Measurements from ENCODE around the gene OR11A1. TPM values are rescaled to one million over a fixed set of nuclear protein-coding genes. Genes with fewer than 3 reads are reported as not detected.

The OR11A1 gene, protein sequence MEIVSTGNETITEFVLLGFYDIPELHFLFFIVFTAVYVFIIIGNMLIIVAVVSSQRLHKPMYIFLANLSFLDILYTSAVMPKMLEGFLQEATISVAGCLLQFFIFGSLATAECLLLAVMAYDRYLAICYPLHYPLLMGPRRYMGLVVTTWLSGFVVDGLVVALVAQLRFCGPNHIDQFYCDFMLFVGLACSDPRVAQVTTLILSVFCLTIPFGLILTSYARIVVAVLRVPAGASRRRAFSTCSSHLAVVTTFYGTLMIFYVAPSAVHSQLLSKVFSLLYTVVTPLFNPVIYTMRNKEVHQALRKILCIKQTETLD
- total RNA-seq = not detected in 2 replicates

DNA sequence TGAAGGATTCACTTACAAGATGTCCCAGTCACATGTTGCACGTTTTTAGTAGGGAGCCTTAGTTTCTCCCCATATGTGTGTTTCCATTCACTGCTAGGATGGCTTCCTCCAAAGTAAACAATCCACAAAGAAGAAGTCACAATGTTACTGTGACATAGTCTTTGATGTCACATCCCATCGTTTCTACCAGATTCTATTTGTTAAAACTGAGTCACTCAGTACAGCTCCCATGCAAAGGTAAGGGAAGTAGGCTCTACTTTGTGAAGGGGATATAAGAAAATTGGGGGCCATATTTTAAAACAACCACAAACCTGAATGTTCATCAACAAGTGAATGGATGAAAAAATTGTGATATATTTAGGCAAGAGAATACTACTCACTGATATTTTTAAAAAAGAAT, at the start of gene OR11A1, which contains the start of gene OR2H1:
OR11A1 (minus strand) TSS at position 101 of the 400 bp plus-strand sequence. CDS start 29,430 bp downstream, outside the sequence.
OR2H1 (plus strand) TSS at position 185 of the 400 bp plus-strand sequence. CDS start 4,615 bp downstream, outside the sequence.
- Mint-ChIP-seq H3K9me3 (peaks cover 3% of the 10 kb centered on the region), H3K4me1 (ENCODE audit: low read depth) (no peaks in the 10 kb centered on the region), H3K4me3 (no peak within 1 kb of the TSS), H3K36me3 (ENCODE audit: low read depth) (no peaks in the 10 kb centered on the region), H3K27me3 (ENCODE audit: insufficient read depth) (peaks cover 12% of the 10 kb centered on the region), H3K27ac (no peak within 1 kb of the TSS)
- no peak for DNase-seq (ENCODE audit: low spot score)
- intact Hi-C loops (cut with micrococcal nuclease) = no loop called here

DNA sequence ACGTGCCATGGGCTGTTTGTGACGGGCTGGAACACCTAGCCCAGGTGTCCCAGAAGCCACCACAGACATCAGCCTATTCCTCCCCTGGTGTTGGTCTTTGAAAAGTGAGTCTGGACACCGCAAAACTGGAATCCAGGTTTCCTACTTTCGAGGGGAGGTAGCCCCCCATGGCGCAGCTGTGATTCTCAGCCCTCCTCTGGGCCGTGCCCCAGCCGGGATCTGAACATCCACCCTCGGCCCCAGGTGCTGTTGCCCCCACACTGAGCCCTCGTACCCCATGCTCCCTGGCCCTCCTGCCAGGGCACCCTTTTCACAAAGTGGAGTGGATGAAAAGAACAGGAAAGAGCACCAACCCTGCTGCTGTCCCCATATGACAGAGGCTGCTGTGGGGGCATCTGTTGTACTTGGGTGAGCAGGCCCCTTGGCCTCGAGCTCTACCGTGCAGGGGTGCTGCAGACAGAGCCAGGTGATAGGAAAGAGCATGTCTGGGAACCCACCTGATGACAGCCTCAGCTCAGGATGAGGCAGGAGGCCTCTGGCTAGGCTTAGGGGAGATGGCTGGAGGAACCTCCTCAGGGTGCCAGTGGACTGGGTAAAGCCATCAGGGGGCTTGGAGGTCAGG, 49.7 kb upstream of the OR11A1 start:
- no peaks in the 10 kb centered on the region for H3K36me3 Mint-ChIP-seq (ENCODE audit: low read depth)
- intact Hi-C loops (cut with micrococcal nuclease) = no loop called here
- no peak overlapping the region for H3K4me3 Mint-ChIP-seq
- no peak overlapping the region for H3K27ac Mint-ChIP-seq
- H3K4me1 Mint-ChIP-seq (ENCODE audit: low read depth) = no peaks in the 10 kb centered on the region
- peaks cover 9% of the 10 kb centered on the region for H3K27me3 Mint-ChIP-seq (ENCODE audit: insufficient read depth)
- no peak for DNase-seq (ENCODE audit: low spot score)
- H3K9me3 Mint-ChIP-seq = no peaks in the 10 kb centered on the region

GRCh38 chr6:29505808-29506207, 48.9 kb upstream of the OR11A1 start:
- Mint-ChIP-seq H3K9me3 (no peaks in the 10 kb centered on the region), H3K4me1 (ENCODE audit: low read depth) (no peaks in the 10 kb centered on the region)
- intact Hi-C loops (cut with micrococcal nuclease) = no loop called here

GRCh38 chr6:29504961-29505360, 48.1 kb upstream of the OR11A1 start:
- Mint-ChIP-seq H3K4me3 (no peak overlapping the region), H3K27ac (no peak overlapping the region), H3K9me3 (no peaks in the 10 kb centered on the region), H3K36me3 (ENCODE audit: low read depth) (no peaks in the 10 kb centered on the region), H3K4me1 (ENCODE audit: low read depth) (no peaks in the 10 kb centered on the region), H3K27me3 (ENCODE audit: insufficient read depth) (peaks cover 7% of the 10 kb centered on the region)
- no peak for DNase-seq (ENCODE audit: low spot score)
- intact Hi-C loops (cut with micrococcal nuclease) = no loop called here

More at GRCh38 chr6:29505808-29506207, 48.9 kb upstream of the OR11A1 start:
- no peak overlapping the region for H3K27ac Mint-ChIP-seq
- H3K4me3 Mint-ChIP-seq = no peak overlapping the region
- H3K27me3 Mint-ChIP-seq (ENCODE audit: insufficient read depth) = peaks cover 9% of the 10 kb centered on the region
- DNase-seq (ENCODE audit: low spot score) = no peak
- no peaks in the 10 kb centered on the region for H3K36me3 Mint-ChIP-seq (ENCODE audit: low read depth)

- Mint-ChIP-seq H3K4me3 (no peak overlapping the region), H3K27ac (no peak overlapping the region), H3K36me3 (ENCODE audit: low read depth) (no peaks in the 10 kb centered on the region), H3K27me3 (ENCODE audit: insufficient read depth) (peaks cover 14% of the 10 kb centered on the region), H3K4me1 (ENCODE audit: low read depth) (no peaks in the 10 kb centered on the region), H3K9me3 (no peaks in the 10 kb centered on the region)
- DNase-seq (ENCODE audit: low spot score) = no peak
- intact Hi-C loops (cut with micrococcal nuclease) = no loop called here
Observed at GRCh38 chr6:29502597-29502996, 45.7 kb upstream of the OR11A1 start.

DNA sequence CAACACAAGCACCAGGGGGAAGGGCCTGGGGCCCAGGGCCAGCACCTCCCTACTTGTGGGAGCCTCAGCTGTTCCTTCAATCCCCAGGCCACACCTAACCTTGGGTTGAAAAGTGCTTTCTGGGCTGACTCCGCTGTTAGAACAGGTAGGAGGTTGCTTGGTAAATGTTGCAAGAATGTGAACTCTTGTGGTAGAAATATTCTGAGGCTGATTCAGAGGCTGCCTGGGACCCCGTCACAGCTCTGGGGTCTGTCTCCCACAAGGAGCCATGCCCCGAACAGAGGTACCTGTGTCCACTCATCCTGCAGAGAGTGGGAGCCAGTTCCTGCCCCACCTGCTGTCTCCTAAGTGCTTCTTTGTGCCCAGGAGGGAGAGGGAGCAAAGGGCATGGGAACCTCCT, 45.3 kb upstream of the OR11A1 start:
- intact Hi-C loops (cut with micrococcal nuclease) = no loop called here
- H3K9me3 Mint-ChIP-seq = no peaks in the 10 kb centered on the region

DNA sequence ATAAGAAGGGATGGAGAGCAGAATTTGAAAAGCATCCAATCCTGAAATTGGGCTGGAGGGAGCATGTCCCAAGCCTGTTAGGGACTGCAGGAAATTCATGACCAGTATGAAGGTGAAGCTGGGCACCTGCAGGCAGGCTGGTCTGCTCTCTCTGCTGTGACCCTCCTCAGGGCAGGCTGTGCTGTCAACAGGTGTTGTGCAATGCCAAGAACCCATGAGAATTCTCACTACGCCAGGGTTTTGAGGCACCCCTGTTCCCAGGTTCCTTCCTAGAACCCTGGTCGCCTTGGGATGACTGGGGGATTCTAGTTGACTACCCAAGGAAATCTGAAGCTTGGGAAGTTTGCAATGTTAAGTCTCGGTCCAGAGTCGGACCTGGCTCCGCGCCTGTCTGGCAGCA, 44.2 kb upstream of the OR11A1 start:
- H3K36me3 Mint-ChIP-seq (ENCODE audit: low read depth) = no peaks in the 10 kb centered on the region
- H3K4me3 Mint-ChIP-seq = no peak overlapping the region
- no peak overlapping the region for H3K27ac Mint-ChIP-seq
- DNase-seq (ENCODE audit: low spot score) = no peak
- intact Hi-C loops (cut with micrococcal nuclease) = no loop called here
- H3K9me3 Mint-ChIP-seq = no peaks in the 10 kb centered on the region
- peaks cover 22% of the 10 kb centered on the region for H3K27me3 Mint-ChIP-seq (ENCODE audit: insufficient read depth)
- H3K4me1 Mint-ChIP-seq (ENCODE audit: low read depth) = no peaks in the 10 kb centered on the region

More for the DNA sequence above, 45.3 kb upstream of the OR11A1 start:
- H3K4me3 Mint-ChIP-seq = no peak overlapping the region
- no peak for DNase-seq (ENCODE audit: low spot score)
- no peak overlapping the region for H3K27ac Mint-ChIP-seq
- peaks cover 15% of the 10 kb centered on the region for H3K27me3 Mint-ChIP-seq (ENCODE audit: insufficient read depth)
- no peaks in the 10 kb centered on the region for H3K4me1 Mint-ChIP-seq (ENCODE audit: low read depth)
- no peaks in the 10 kb centered on the region for H3K36me3 Mint-ChIP-seq (ENCODE audit: low read depth)

- no peak overlapping the region for H3K27ac Mint-ChIP-seq
- intact Hi-C loops (cut with micrococcal nuclease) = no loop called here
- H3K36me3 Mint-ChIP-seq (ENCODE audit: low read depth) = no peaks in the 10 kb centered on the region
- no peak overlapping the region for H3K4me3 Mint-ChIP-seq
- no peaks in the 10 kb centered on the region for H3K9me3 Mint-ChIP-seq
- H3K4me1 Mint-ChIP-seq (ENCODE audit: low read depth) = no peaks in the 10 kb centered on the region
- no peak for DNase-seq (ENCODE audit: low spot score)
- peaks cover 22% of the 10 kb centered on the region for H3K27me3 Mint-ChIP-seq (ENCODE audit: insufficient read depth)
Observed at GRCh38 chr6:29500594-29500993, 43.7 kb upstream of the OR11A1 start.

DNA sequence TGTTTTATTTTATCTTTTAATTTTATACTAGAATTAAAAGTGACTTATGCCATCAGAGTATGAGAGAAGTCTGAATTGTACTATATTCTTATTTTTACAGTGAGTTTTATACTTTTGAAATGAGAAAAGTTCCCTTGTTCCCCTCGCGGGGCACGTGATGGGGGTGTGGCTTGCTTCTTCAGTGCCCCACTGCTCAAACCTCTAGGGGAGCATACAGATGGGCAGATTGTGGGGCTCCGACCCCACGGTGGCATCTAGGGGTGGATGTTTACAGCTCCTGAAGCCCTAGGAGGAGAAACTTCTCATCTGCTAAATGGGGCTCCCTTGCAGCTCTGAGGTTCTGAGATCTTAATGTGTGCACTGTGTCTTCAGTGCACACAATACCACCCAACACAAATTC, 42.8 kb upstream of the OR11A1 start:
- no peak overlapping the region for H3K27ac Mint-ChIP-seq
- DNase-seq (ENCODE audit: low spot score) = no peak
- no peaks in the 10 kb centered on the region for H3K4me1 Mint-ChIP-seq (ENCODE audit: low read depth)
- intact Hi-C loops (cut with micrococcal nuclease) = no loop called here
- H3K9me3 Mint-ChIP-seq = no peaks in the 10 kb centered on the region
- peaks cover 19% of the 10 kb centered on the region for H3K27me3 Mint-ChIP-seq (ENCODE audit: insufficient read depth)
- H3K4me3 Mint-ChIP-seq = no peak overlapping the region
- H3K36me3 Mint-ChIP-seq (ENCODE audit: low read depth) = no peaks in the 10 kb centered on the region

GRCh38 chr6:29496961-29497360, 40.1 kb upstream of the OR11A1 start:
- no peak for DNase-seq (ENCODE audit: low spot score)
- H3K36me3 Mint-ChIP-seq (ENCODE audit: low read depth) = no peaks in the 10 kb centered on the region
- no peaks in the 10 kb centered on the region for H3K4me1 Mint-ChIP-seq (ENCODE audit: low read depth)
- H3K27ac Mint-ChIP-seq = no peak overlapping the region
- intact Hi-C loops (cut with micrococcal nuclease) = no loop called here
- H3K9me3 Mint-ChIP-seq = no peaks in the 10 kb centered on the region
- peaks cover 16% of the 10 kb centered on the region for H3K27me3 Mint-ChIP-seq (ENCODE audit: insufficient read depth)
- H3K4me3 Mint-ChIP-seq = no peak overlapping the region

- Mint-ChIP-seq H3K9me3 (no peaks in the 10 kb centered on the region), H3K4me3 (no peak overlapping the region), H3K27ac (no peak overlapping the region), H3K27me3 (ENCODE audit: insufficient read depth) (peaks cover 16% of the 10 kb centered on the region), H3K36me3 (ENCODE audit: low read depth) (no peaks in the 10 kb centered on the region), H3K4me1 (ENCODE audit: low read depth) (no peaks in the 10 kb centered on the region)
- intact Hi-C loops (cut with micrococcal nuclease) = no loop called here
- DNase-seq (ENCODE audit: low spot score) = no peak
Observed at GRCh38 chr6:29495571-29495970, 38.7 kb upstream of the OR11A1 start.

GRCh38 chr6:29494131-29494530, 37.3 kb upstream of the OR11A1 start:
- no peaks in the 10 kb centered on the region for H3K9me3 Mint-ChIP-seq
- H3K4me3 Mint-ChIP-seq = no peak overlapping the region
- peaks cover 14% of the 10 kb centered on the region for H3K27me3 Mint-ChIP-seq (ENCODE audit: insufficient read depth)
- H3K4me1 Mint-ChIP-seq (ENCODE audit: low read depth) = no peaks in the 10 kb centered on the region
- intact Hi-C loops (cut with micrococcal nuclease) = no loop called here
- DNase-seq (ENCODE audit: low spot score) = no peak
- H3K36me3 Mint-ChIP-seq (ENCODE audit: low read depth) = no peaks in the 10 kb centered on the region
- no peak overlapping the region for H3K27ac Mint-ChIP-seq

DNA sequence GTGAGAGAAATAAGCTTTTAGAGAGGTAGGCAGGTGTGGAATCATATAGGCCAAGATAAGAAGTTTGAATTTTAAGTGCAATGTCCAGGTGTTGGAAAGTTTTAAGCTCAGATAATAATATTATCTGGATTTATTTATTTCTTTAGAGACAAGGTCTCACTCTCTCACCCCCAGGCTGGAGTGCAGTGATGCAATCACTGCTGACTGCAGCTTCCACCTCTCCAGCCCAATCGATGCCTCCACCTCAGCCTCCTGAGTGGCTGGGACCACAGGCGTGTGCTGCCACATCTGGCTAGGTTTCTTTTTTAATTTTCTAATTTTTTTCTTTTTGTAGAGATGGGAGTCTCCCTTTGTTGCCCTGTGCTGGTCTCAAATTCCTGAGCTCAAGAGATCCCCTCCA, 36.4 kb upstream of the OR11A1 start:
- H3K27ac Mint-ChIP-seq = no peak overlapping the region
- H3K4me1 Mint-ChIP-seq (ENCODE audit: low read depth) = no peaks in the 10 kb centered on the region

More for the DNA sequence above, 36.4 kb upstream of the OR11A1 start:
- H3K4me3 Mint-ChIP-seq = no peak overlapping the region
- intact Hi-C loops (cut with micrococcal nuclease) = no loop called here
- DNase-seq (ENCODE audit: low spot score) = no peak
- no peaks in the 10 kb centered on the region for H3K36me3 Mint-ChIP-seq (ENCODE audit: low read depth)
- peaks cover 9% of the 10 kb centered on the region for H3K27me3 Mint-ChIP-seq (ENCODE audit: insufficient read depth)
- H3K9me3 Mint-ChIP-seq = no peaks in the 10 kb centered on the region

All from activated T-helper 1 cell treated with anti-CD3 and anti-CD28 coated beads, Interleukin-12 subunit alpha, Interleukin-12 subunit beta, Interleukin-2, Interleukin-4 antibody, amounts not matched to agents 30 ng/mL and 10 ng/mL and 1 ng/mL, durations not matched to agents 14 hours and 24 hours and 36 hours (primary cell).